ENCODE data around the gene C12orf60.

The C12orf60 gene

GRCh38 chr12:14839262-14839661, 35.8 kb downstream of the C12orf60 start:
- DNase-seq = no peak

GRCh38 chr12:14840616-14841015, 37.1 kb downstream of the C12orf60 start:
- no peak for DNase-seq

GRCh38 chr12:14841761-14842160, 38.3 kb downstream of the C12orf60 start:
- DNase-seq = no peak

- DNase-seq = no peak
These were observed 38.8 kb downstream of the C12orf60 start for GRCh38 chr12:14842315-14842714.

GRCh38 chr12:14843425-14843887, 40.0 kb downstream of the C12orf60 start, which contains the start of gene ART4:
Gene ART4, minus strand, starts transcription at chr12:14843526. Its CDS starts 413 bp downstream, at chr12:14843113.
- no peak for DNase-seq

GRCh38 chr12:14844401-14844800, 40.9 kb downstream of the C12orf60 start:
- no peak for DNase-seq

- DNase-seq = peak; percentile 47
These were observed 41.9 kb downstream of the C12orf60 start for GRCh38 chr12:14845350-14845750.

GRCh38 chr12:14846042-14846587, 42.6 kb downstream of the C12orf60 start:
- no peak for DNase-seq

GRCh38 chr12:14846876-14847580, 43.6 kb downstream of the C12orf60 start:
- DNase-seq = no peak

GRCh38 chr12:14849661-14850060, 46.2 kb downstream of the C12orf60 start:
- DNase-seq = no peak

GRCh38 chr12:14850929-14851663, 47.6 kb downstream of the C12orf60 start:
- no peak for DNase-seq

- DNase-seq = no peak
These were observed 49.4 kb downstream of the C12orf60 start for GRCh38 chr12:14852880-14853279.

GRCh38 chr12:14853961-14854360, 50.5 kb downstream of the C12orf60 start:
- DNase-seq = no peak

- no peak for DNase-seq
These were observed 51.2 kb downstream of the C12orf60 start for GRCh38 chr12:14854586-14855183.

- no peak for DNase-seq
These were observed 55.0 kb downstream of the C12orf60 start for GRCh38 chr12:14858513-14858912.

GRCh38 chr12:14860490-14860889, 57.0 kb downstream of the C12orf60 start:
- DNase-seq = no peak

GRCh38 chr12:14868916-14869506, 65.5 kb downstream of the C12orf60 start:
- no peak for DNase-seq

GRCh38 chr12:14871247-14871646, 67.8 kb downstream of the C12orf60 start:
- DNase-seq = no peak

- DNase-seq = no peak
These were observed 68.4 kb downstream of the C12orf60 start for GRCh38 chr12:14871886-14872285.

GRCh38 chr12:14873440-14874185, 70.1 kb downstream of the C12orf60 start:
- DNase-seq = no peak
